Vagina (tissue), 2 donors: ENCODE results near the gene CD46.

ENCODE experiments used
- POLR2A ChIP-seq, 2 donors: fragments of 450-650 bp; IDR thresholded peaks; one replicate each; pipeline ENCODE4 v1.6.1; 2017; ENCODE audit warnings: antibody characterized with exemption in 2 of 2, mild to moderate bottlenecking in 2 of 2, moderate library complexity in 2 of 2
- POLR2AphosphoS5 ChIP-seq, 2 donors: sonication (generic); formaldehyde crosslinking; IDR thresholded peaks; one replicate each; pipeline ENCODE4 v1.9.0; 2017; ENCODE audit warnings: antibody characterized with exemption in 2 of 2, mild to moderate bottlenecking in 2 of 2, low read depth in 1 of 2; ENCODE audit not compliant: insufficient read depth in 1 of 2
- TF ChIP-seq, protein P1 (sequence below), 3 experiments: fragments of 450-650 bp in 2 of 3; fragments of 200-600 bp in 1 of 3; sonication (generic) in 1 of 3; IDR thresholded peaks; one replicate each; pipeline ENCODE4 v1.5.1; 2017 to 2019; ENCODE audit warnings: antibody characterized with exemption in 3 of 3, mild to moderate bottlenecking in 2 of 3, moderate library complexity in 2 of 3

DNA sequence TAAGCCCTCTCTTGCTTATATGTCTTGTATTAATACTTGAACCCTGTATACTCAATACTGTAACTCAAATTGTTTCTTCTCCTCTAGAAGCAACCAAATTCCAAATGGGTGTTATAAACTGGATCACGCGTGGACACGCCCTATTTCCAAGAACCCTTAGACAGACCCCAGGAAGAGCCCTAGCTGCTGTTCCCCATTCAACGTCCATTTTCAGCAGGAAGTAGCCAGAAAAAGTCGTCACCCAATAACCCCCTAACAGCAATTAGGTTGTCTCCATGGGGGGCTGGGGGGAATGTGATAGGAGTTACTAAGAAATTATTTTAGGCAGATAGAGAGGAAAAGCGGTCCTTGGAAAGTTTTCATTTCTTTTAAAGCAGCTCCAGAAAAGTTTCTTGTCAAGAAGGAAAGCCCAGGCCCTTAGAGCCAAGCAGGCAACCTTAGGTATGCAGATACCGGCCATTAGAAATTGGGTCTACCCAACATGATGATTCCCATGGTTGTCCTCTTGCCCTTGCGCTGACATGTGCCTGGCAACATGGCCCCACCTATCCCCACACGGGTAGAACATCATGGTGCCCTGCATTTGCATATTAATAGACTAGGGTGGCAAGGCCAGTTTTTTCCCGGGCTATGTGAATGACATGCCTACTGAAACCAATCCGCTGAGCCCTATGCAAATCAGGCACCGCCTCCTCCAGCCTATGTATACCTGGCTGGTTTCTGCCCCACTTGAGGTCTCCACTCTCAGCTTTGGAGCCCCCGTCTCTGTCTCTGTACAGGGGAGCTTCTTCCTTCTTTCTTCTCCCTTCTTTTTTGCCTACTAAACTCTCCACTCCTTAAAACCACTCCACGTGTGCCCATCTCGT, 4.0 kb upstream of the CD46 start:
- TF ChIP-seq POLR2A (IDR thresholded peaks at IDR 0.05), result no peak
- TF ChIP-seq, protein P1, sequence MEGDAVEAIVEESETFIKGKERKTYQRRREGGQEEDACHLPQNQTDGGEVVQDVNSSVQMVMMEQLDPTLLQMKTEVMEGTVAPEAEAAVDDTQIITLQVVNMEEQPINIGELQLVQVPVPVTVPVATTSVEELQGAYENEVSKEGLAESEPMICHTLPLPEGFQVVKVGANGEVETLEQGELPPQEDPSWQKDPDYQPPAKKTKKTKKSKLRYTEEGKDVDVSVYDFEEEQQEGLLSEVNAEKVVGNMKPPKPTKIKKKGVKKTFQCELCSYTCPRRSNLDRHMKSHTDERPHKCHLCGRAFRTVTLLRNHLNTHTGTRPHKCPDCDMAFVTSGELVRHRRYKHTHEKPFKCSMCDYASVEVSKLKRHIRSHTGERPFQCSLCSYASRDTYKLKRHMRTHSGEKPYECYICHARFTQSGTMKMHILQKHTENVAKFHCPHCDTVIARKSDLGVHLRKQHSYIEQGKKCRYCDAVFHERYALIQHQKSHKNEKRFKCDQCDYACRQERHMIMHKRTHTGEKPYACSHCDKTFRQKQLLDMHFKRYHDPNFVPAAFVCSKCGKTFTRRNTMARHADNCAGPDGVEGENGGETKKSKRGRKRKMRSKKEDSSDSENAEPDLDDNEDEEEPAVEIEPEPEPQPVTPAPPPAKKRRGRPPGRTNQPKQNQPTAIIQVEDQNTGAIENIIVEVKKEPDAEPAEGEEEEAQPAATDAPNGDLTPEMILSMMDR (IDR thresholded peaks at IDR 0.05), result no peak
- TF ChIP-seq POLR2AphosphoS5 (IDR thresholded peaks at IDR 0.05; ENCODE audit: insufficient read depth in 1 of 2, low read depth in 1 of 2), result no peak
